T follicular helper cell (primary cell): ENCODE results near the gene AOPEP.

Source experiments
- DNase-seq: peaks from one replicate; pipeline ENCODE4 v3.0.0-alpha.2; 2020; ENCODE audit warnings: low read depth

The AOPEP gene

DNA sequence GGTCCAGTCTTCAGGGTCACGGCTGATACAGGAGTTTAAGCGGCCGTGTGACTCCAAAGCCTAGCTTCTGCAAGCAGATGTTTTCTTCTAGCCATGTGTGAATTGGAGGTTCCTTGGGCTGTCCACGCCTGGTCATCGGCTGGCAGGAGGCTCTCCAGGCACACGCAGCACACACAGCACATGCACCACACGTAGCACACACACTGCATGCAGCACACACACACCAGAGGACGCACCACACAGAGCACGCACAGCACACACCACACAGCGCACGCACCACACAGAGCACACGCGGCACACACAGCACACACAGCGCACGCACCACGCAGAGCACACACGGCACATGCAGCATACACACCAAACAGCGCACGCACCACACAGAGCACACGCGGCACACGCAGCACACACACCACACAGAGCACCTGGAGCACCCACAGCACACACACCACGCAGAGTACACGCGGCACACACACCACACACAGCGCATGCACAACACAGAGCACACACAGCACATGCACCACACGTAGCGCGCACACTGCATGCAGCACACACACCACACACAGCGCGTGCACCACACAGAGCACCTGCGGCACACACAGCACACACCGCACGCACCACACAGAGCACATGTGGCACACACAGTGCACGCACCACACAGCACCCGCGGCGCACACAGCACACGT, 356.7 kb downstream of the AOPEP start:
- no peak for DNase-seq

DNA sequence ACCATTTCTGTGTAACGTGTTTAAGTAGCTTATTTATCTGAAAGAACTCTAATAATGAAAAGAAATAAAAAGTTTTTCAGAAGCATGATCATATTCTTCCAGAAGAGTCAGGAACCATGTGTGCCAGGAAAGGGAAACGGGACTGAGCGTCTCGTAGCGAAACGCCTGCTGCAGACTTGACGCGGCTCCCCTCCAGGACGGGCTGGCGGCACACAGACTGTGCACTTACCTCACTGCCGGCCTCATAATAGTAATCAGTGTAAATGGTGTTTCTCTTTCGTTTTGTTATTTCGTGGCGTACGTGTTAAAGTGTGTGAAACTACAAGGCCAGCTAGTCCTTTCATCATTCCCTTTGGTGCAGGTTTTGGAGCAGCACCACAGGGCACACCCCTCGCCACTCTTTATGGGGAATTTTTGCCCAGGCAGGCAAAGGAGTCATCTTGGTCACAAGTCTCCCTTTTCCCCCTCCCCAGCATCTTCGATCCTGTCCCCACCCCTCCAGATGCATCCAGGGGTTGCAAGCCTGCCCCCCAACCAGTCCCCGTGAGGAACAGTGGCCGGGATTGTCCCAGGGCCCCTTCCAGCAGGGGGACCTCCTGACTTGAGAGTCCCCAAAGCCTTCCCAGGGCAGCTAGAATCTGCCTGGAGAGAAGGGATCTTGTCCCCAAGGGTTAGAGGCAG, 357.9 kb downstream of the AOPEP start:
- no peak for DNase-seq

DNA sequence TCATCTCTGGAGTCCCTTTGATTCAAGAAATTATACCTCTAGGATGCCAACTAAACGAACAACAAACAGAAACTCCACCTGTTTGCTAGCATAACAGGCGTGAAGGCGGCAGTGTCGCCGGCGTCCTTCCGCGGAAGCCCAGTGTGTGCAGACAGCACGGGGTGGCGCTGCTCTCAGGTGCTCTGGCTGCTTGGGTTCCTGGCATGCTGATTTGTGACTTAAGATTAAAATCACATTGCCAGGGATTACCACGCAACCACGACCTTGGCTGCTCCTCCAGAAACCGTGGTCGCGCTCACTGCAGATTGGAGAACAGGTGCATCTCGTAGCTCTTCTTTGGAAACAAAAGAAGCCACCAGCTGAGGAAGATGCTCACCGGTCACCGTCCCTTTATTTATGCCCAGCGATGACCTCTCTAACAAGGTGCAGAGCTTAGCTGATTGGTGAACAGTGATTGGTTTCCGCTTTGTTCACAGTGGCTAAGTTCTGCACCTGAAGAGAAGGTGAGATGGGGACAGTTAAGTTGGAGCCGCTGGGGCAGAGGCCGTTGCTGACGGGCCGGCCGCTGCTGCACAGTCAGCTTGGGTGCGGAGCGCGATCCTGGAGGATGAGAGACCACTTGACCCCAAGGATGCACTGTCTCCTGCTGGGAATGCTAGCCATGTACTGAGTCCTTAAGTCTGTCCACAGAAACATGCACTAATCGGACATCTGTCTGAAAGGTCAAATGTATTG, 358.7 kb downstream of the AOPEP start:
- no peak for DNase-seq

DNA sequence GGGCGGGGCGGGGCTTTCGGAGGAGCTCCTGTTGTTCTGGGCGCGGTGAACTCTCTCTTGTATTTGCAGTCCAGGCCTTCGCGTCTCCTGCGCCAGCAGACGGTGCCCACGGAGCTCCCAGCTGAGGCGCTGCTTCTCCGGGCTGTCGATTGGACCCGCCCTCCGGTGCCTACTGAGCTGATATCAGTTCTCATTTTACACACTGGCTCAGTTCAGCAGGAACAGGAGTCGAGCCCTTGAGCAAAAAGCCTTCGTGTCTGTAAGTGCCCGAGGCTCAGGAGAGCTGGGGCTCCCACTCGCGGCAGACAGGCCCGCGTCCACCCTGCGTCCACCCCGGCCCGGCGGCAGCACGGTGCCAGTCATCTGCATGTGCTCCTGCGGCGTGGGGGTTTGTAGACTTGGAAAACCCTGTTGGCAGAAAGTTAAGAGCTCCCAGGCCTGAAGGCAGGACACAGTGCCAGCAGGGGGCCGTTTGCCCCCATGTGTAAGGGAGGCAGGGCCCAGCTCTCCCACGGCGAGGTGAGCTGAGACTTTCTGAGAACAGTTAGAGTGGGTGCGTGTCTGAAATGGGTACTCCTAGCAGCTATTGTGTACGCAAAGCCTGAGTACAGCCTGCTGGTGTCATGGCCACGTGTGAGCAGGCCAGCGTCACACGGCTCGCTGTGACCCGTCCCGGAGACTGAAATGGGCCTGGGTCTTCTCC, 359.5 kb downstream of the AOPEP start:
- DNase-seq, result no peak

DNA sequence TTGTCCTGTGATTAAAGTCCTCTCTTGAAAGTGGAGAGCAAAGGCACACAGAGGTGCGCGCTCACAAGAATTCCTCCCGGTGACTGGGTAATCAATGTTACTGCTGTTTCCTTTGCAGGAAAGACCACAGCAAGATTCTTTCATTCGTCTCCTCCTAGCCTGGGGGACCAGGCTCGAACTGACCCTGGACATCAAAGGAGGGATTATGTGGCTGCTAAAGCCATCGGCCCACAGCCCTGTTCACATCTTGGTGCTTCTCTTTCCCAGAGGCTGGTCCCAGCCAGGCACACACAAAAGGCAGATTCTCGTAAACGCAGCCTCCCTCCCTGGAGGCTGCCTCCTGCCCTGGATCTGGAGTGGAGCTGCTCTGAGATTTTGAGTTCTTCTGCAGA, 360.1 kb downstream of the AOPEP start:
- DNase-seq, result no peak

DNA sequence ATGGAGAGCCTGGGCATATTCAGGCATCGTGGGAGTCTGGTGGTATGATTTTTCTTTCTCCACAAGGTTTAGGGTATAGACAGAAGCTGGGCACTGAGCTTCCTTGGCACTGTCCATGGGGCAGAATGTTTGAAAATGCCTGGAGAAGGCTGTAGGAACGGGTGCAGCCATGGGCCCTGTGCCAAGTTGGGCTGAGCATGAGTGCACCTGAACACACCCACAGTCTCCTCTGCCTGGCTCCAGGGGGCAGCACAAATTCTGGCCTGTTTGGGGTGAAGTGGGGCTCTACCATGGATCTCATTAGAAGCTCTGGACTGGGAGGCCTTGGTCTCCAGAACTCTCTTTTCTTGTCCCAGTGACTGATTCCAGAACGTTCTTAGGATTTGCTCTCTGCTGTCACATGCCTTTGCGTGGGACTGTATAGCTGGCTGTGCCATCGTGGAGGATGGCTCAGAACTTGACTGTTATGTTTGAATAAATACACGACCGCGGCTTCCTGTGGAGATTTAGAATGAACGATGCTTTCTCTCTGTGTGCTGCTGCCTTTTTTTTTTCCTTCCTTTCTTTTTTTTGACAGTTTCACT, 361.3 kb downstream of the AOPEP start:
- no peak for DNase-seq

DNA sequence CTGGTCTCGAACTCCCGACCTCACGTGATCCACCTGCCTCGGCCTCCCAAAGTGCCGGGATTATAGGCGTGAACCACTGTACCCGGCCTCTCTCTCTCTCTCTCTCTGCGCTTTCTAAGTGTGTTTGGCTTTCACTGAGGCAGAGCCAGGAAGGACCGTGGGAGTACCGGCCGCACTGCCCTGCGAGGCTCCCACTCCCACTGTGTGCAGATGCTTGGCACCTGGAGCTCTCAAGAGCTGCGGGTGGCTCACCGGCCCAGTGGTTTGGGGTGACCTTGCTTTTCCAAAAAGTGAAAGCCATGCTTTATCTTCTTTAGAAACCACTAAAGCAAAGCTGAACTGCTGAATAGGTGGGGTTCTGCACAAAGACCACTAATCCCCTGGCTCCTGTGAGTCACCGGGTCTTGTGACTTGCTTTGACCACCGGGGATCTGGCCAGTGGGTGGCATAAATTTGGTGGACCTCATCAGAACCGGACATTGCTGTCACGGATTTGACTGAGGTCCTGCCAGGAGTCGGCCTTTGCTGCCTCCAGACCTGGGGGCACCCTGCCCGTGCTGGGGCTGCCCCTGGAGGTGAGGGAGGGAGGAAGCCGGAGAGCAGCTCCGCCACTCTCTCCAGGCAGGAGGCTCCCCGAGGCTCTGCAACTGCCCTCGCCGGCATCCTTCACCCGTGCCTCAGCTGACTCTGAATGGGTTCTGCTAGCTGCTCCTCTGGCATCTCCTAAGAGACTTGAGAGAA, 362.1 kb downstream of the AOPEP start:
- DNase-seq, result no peak

DNA sequence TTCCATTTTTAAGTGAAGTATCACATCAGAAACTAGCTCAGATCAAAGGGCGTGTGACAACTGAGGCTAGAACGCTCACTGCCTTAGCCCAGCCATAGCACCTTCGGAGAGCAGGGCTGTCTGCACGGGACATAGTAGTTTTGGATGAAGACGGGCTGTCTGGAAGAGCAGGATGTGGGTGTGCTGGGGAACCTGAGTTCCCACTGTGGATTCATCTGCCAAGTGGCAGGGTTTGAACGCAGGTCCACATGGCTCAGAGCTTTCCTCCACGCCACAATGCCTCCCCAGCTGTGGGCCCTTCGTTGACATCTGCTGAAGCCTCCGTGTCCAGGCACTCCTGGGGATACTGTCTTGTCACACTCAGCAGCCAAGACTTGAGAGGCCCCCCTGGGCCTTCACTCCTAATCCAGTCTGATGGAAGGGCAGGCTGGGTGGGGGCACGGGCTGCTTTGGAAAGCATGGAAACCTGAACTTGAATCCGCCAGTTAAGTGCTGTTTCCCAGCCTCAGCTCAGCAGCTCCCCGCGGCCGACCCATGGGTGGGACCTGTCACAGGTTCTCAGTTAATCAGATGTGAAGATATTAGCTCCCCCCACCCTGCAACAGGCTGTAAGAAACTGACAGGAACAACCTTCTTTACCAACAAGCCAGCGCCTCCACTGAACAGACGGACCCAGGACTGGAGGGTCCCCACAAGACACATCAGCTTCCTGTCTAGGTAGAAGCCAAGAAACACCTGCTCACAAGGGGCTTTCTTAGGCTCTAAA, 362.9 kb downstream of the AOPEP start:
- no peak for DNase-seq

DNA sequence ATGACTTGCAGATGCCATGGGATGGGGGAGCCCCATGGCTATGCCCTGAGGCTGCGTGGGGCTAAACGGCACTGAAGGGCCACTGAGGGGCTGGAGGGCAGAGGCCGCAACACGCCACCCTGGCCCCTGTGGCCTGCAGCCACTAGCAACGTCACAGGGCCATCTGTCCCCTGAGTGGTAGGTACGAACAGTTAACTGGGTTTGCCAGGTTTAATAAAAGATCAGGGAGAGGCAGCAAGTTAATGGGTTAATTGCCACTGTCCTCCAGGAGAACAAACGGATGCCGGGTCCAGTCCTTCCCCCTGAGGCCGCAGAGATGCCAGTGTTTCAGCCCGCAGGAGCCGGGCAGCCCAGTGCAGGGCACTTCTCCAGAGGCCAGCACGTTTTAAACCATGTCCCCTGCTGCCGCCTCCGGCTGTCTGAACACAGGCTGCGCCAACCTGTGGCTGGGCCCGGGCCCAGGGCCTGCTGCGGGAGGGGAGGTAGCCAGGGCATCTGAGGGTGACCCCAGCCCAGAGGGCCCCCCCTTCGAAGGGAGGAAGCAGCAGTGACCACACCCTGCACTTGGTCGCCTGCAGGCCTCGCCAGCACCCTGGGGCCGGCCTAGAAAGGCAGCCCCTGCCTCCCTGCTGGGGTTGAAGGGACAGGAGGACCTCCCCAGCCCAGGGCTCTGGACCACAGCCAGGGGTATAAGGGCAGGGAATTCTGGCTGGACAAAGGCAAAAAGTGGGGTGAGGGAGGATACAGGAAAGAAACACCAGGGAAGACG, 363.7 kb downstream of the AOPEP start:
- no peak for DNase-seq

DNA sequence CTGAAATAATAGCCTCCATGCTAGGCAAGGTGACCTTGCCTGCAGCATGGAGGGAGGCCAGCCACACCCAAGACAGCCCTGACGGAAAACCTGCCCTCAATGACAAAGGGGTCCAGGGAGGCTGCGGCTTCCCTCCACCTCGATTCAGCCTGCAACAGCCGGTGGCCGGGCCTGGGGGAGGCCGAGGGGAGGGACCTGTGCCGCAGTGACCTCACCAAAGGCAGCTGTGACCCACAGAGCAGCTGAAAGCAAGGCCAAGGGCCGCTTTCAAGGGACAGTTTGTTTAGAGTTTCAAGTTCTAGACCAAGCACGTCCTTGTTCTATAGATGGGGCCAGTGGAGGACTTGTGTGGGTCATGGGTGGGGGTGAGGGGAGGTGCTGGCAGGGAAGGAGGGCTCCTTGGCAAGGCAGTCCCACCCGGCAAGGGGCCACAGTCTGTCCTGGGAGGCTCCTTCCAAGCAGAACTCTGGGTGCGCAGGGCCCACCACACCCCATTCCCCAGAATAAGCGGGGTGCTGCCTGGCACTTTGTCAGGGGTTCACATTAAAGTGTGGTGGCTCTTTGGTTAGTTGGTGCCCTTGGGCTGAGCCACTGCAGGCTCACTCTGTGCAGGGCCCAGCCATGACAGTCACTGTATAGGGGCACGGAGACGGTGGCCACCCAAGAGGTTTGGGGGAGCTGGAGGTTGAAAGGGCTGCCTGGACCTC, 364.5 kb downstream of the AOPEP start:
- no peak for DNase-seq

DNA sequence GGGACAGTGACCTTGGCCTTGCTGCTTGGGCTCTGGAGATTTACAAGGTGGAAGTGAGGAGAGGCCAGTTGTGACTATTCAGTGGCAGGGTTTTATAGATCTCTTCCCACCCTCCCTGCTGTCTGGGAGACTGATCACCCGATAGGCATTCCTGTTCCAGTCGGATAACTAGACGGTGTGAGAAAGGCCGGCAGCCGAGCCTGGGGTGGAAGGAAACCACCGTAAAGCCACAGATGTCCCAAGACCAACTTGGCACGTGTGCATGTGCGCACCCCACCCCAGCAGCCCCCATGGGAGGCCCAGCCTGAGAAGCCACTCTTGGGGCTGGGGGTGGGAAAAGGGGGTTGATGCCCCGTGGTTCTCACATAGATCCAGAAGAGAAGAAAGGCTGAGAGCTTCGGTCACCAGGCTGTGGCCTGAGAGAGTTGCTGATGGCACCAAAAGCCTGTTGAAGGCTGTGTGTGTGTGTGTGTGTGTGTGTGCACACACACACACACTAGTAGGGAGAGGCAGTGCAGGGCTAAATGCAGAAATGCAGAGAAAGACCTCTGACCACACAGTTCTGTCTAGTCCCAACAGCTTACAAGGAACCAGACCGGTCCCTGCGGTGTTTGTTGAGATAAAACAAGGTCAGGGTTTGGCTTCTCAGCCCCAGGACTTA, 365.2 kb downstream of the AOPEP start:
- DNase-seq, result no peak

DNA sequence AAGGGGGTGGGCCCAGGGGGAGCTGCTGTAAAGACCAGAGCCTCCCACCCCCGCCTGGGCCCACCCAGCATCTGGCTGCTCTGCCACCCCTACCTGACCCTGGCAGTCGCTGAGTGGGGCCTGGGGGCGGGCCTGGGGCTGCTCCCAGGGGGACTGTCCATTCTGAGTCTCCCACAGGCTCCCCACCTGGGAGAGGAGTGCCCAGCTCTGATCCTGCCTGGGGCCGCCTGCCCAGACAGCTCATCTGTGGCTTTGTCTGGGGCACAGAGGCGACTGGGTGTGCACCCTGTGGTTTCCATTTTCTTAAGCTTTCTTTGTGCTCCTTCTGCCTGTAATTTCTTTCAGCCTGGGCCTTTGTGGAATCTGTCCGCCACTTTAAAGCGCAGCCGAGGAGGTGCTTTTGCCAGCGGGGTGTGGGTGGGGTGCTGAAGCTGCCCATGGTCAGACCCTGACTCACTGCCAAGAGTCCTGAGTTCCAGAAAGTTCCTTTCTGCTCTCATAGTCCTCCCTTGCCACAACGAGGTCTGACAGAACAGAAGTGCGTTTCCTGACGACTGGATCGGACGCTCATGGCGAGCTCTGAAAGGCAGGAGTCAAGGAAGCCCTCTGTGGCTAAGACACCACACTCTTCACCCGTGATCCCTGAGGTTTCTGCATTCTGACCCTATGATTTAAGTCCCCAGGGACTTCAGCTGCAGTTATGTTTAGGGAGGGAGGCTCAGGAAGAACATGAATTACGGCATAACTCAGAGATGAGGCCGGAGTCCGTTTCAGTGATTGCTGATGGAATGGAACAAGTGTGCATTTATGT, 366.0 kb downstream of the AOPEP start:
- no peak for DNase-seq

DNA sequence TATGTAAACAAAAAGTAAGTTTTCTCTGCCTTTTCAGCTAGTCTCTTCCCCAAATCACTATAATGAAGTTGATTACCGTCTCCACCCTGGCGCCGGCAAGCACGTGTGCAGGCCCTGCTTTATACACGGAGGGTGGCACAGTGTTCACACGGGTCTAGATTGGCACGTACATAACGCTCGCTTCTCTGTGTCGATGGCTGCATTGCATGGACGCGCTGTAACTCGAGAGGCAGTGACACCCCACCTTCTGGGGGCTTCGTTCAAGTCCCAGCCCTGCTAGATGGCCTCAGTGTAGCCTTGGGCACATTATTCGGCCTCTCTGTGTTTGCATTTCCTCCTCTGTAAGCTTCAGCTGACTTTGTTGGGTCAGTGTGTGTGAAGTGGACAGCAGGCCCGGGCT, 367.1 kb downstream of the AOPEP start:
- DNase-seq, result no peak

DNA sequence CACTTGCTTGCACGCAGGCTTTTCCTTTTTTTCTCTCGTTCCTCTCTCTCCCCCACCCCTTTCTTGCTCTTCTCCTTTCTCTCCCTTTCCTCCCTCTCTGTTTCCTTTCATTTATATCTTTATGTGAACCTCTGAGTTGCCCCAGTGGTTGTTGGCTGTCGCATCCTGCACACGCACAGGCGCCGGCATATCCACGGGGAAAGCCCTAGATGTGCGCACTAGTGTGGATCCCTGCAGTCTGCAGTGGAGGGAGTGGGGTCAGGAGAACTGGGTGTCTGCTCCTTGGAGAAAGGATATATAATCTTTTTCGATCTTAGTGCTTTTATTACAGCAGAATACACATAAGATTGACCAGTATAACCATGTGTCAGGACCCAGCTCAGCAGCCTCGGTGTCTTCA, 367.5 kb downstream of the AOPEP start:
- DNase-seq, result no peak

DNA sequence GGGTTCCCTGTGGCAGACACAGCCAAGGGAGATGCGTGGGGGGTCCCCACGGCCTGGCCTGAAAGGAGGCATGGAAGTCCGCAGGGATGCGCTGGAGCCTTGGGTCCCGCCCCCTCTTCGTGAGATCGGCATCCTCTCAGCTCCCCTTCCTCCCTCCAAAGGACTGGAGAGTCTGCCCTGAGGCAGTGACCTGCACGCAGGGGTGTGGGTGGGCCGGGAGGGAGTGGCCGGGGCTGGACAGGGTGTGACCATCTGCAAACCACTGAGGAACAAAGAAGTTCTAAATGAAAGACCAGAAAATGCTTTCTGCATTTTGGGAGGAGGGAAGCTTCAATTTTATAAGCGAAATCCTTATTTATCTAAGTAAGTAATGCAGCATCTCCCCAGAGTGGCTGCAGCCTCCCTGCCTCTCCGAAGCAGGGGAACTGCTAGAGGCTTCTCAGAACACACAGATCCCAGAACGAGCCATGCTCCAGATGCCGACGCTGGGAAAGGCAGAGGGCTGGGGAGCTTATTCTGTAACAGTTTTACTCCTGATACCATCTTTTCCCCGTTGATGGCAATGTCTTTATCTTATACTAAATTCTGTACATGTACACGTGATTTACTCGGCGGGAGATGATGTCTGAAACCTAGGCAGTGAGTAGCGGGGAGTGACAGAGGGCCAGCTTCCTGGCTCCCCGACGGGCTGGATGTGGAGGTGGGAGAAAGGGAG, 369.3 kb downstream of the AOPEP start:
- DNase-seq, result no peak

DNA sequence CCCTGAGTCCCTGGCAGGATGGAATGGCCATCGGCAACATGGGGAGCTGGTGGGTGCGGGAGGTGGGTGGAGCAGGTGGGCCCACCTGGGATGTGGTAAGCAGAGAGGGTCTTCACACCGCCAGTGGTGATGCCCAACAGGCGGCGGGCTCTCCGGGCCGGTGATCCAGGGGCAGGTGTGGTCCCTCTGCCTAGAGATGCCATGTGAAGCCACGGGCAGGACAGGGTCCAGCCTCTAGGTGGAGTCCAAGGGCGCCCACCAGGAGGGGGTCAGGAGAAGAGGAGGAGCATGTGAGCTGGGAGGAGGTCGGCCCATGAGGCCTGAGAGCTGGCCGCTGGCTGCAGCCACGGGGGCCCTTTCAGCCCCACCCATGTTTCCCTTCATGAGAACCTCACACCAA, 369.9 kb downstream of the AOPEP start:
- no peak for DNase-seq

DNA sequence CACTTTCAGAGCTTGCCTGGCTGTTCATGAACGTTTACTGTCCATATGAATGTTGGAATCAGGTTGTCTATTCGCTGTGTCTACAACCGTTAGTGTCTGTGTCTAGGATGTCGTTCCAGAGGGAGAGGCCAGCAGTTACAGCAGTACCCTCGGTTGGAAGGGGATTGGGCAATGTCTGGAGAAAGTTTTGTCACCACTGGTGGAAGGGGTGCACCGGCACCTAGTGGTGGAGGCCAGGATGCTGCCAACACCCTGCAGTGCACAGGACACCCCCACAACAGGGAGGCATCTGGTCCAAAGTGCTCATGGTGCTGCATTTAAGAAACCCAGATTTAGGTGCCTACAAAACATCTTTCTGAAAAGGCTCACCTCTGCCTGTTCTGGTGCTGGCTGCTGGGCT, 370.3 kb downstream of the AOPEP start:
- DNase-seq, result no peak
